Measurements from ENCODE around the gene SETD2.

GRCh38 chr3:46989146-46989810, 174.6 kb downstream of the SETD2 start:
- TF ChIP-seq CTCF (IDR thresholded peaks at IDR 0.05; ENCODE audit: low read depth, low read length, missing input control): no peak
- no peak for TF ChIP-seq SP1 (IDR thresholded peaks at IDR 0.05)
- TF ChIP-seq ATF3 (IDR thresholded peaks at IDR 0.05): no peak
- TF ChIP-seq JUND (IDR thresholded peaks at IDR 0.05): no peak
- TF ChIP-seq MAX (IDR thresholded peaks at IDR 0.05): no peak
- TF ChIP-seq GABPA (IDR thresholded peaks at IDR 0.05 in 1 of 2, conservative IDR thresholded peaks at IDR 0.05 in 1 of 2): no peak
- no peak for TF ChIP-seq REST (IDR thresholded peaks at IDR 0.05)
- TF ChIP-seq TAF1 (conservative IDR thresholded peaks at IDR 0.05): no peak
- TF ChIP-seq ZBTB33 (IDR thresholded peaks at IDR 0.05): no peak
- TF ChIP-seq EGR1 (IDR thresholded peaks at IDR 0.05; ENCODE audit: low read depth in 2 of 2): no peak
- TF ChIP-seq YY1 (IDR thresholded peaks at IDR 0.05): no peak
